ENCODE data around the gene NXPH4. TPM values are rescaled to one million over a fixed set of nuclear protein-coding genes. Genes with fewer than 3 reads are reported as not detected.

Gene NXPH4
- total RNA-seq, 6 experiments from 2014 or later: 0.87 to 1.5 (median 1.2) TPM; not detected in 3

DNA sequence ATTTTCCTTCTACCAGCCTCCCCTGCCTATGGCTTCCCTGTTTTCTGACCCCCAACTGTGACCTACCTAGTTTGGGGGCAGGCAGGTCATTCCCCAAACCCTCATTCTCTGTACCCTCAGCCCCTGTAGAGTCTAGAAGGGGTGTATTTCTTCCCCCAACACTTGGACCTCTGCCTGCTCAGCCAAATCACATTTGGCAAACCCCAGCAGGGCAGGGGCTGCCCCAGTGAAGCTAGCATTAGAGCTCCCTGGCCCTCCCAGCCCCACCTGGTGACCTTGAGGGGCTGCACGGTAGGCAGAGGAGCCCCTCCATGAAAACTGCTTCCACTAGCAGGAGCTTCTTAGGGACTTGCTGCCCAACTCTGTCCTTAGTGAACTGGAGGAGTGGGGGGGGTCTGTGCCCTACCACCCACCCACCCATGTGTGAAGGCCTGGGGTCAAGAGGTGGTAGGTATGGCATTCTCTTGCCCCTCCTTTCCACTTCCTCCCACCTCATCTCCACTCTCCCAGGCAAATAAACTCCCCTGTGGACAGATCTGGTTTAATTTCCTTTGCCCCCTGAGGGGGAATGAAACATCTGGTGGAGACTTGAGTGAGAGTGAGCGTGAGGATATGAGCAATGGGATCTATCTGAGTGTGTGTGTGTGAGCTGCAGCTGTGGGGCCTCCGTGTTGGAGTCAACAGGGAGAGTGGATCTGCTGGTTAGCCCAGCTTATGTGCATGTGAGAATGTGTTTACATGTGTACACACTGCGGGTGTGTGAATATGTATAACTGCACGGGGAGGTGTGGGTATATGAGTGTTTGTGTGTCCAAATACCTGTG is 1.6 kb downstream of the NXPH4 start:
- ATAC-seq (no peak), DNase-seq (no peak)
- peaks cover 0 to 14% (median 0%) of the 10 kb centered on the region in 4 donors for H3K4me1 ChIP-seq
- no peak overlapping the region for H3K27ac ChIP-seq
- H3K4me3 ChIP-seq: no peak overlapping the region
- TF ChIP-seq POLR2A (IDR thresholded peaks at IDR 0.05): no peak
- peaks cover 0 to 7% of the 10 kb centered on the region in 2 donors for H3K27me3 ChIP-seq
- H3K36me3 ChIP-seq: no peaks in the 10 kb centered on the region
- WGBS (ENCODE audit: insufficient coverage, low coverage, low lambda C conversion rate, missing lambda C conversion rate): 62% methylated on average over 2 of the region's 5 CpGs
- intact Hi-C loops (cut with DNase I): no loop called here
- H3K9me3 ChIP-seq: no peaks in the 10 kb centered on the region

DNA sequence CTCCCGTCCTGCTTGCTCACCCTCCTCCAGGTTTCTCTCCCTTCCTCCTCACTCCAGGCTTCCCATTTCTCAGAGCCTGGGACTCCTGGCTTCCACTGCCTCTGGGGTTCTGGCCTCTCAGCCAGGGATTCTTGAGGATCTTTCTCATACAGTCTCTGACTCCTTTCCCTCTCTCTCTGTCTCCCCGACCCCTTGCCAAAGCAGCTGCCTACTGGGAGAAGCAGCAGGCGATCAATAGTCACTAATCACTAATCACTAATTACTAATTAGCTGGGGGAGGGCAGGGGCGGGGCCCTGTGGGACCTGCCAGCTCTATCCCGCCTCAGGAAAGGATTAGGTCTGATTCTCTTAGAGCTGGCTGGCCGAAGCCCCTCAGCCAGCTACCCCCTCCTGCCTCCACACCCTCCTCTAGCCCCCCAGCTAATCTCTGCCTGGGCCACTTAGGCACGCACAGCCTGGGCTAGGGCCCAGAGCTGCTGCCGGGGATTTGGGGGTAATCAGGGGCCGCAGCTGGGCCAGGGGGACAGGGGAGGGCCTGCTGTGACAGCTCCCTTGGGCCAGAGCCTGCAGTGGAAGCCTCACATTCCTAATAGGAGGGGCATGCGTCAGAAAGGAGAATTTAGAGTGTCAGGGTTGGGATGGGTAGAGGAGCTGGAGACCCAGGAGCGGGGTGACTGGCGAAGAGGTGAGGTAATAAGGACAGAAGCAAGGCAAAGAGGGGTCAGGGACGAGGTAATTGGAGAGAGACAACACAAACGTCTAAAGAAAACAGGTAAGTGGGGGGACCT is 2.8 kb downstream of the NXPH4 start:
- H3K9me3 ChIP-seq: no peaks in the 10 kb centered on the region
- peaks cover 0 to 13% of the 10 kb centered on the region in 2 donors for H3K27me3 ChIP-seq
- DNase-seq (no peak), ATAC-seq (no peak)
- H3K4me1 ChIP-seq: peaks cover 0 to 14% (median 0%) of the 10 kb centered on the region in 4 donors
- H3K4me3 ChIP-seq: no peak overlapping the region
- H3K36me3 ChIP-seq: no peaks in the 10 kb centered on the region
- 45% methylated on average over 10 of the region's 14 CpGs for WGBS (ENCODE audit: insufficient coverage, low coverage, low lambda C conversion rate, missing lambda C conversion rate)
- intact Hi-C loops (cut with DNase I): no loop called here
- no peak for TF ChIP-seq POLR2A (IDR thresholded peaks at IDR 0.05)
- TF ChIP-seq, protein P1, sequence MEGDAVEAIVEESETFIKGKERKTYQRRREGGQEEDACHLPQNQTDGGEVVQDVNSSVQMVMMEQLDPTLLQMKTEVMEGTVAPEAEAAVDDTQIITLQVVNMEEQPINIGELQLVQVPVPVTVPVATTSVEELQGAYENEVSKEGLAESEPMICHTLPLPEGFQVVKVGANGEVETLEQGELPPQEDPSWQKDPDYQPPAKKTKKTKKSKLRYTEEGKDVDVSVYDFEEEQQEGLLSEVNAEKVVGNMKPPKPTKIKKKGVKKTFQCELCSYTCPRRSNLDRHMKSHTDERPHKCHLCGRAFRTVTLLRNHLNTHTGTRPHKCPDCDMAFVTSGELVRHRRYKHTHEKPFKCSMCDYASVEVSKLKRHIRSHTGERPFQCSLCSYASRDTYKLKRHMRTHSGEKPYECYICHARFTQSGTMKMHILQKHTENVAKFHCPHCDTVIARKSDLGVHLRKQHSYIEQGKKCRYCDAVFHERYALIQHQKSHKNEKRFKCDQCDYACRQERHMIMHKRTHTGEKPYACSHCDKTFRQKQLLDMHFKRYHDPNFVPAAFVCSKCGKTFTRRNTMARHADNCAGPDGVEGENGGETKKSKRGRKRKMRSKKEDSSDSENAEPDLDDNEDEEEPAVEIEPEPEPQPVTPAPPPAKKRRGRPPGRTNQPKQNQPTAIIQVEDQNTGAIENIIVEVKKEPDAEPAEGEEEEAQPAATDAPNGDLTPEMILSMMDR (IDR thresholded peaks at IDR 0.05): no peak
- H3K27ac ChIP-seq: no peak overlapping the region

DNA sequence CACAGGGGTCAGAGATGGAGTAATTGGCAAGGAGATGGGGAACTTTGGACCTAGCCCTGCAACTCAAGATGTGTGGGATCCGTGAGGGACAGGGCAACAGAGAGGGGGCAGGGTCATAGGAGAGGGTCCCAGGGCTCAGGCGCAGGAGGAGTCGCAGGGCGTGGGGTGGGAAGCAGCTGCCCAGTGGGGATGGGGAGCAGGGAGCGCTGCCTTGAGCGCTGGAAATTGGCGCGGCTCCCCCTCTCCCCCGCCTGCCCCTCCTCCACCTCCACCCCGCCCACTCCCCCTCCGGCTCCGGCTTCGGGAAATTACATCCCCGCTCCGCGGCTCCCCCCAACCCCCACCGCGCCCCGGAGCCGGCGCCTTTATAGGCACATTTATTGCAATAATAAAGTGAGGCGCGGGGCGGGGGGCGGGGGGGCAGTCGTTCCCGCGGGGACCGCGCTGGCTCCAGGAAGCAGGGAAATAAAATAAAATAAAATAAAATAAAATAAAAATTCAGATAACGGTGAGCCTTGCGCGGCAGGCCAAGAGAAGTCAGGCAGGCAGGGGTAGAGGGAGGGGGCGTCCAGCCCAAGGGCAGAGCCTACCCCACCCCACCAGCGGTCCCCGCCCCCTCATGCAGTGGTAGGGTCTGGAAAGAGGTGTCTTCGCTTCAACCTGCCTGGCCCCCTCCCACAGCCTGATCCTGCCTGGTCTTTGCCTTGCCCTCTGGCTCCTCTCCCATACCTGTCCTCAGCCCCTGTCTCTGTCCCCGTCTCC is 3.6 kb downstream of the NXPH4 start:
- Histone ChIP-seq H3K36me3 (no peaks in the 10 kb centered on the region), H3K27me3 (peaks cover 0 to 17% of the 10 kb centered on the region in 2 donors), H3K9me3 (no peaks in the 10 kb centered on the region), H3K4me3 (no peak overlapping the region), H3K4me1 (peaks cover 0 to 14% (median 0%) of the 10 kb centered on the region in 4 donors), H3K27ac (no peak overlapping the region)
- WGBS (ENCODE audit: insufficient coverage, low coverage, low lambda C conversion rate, missing lambda C conversion rate): 7% methylated on average over 28 of the region's 38 CpGs
- DNase-seq (no peak), ATAC-seq (no peak)
- intact Hi-C loops (cut with DNase I): no loop called here
- TF ChIP-seq POLR2A (IDR thresholded peaks at IDR 0.05): no peak
- TF ChIP-seq, protein P1 (IDR thresholded peaks at IDR 0.05): no peak

DNA sequence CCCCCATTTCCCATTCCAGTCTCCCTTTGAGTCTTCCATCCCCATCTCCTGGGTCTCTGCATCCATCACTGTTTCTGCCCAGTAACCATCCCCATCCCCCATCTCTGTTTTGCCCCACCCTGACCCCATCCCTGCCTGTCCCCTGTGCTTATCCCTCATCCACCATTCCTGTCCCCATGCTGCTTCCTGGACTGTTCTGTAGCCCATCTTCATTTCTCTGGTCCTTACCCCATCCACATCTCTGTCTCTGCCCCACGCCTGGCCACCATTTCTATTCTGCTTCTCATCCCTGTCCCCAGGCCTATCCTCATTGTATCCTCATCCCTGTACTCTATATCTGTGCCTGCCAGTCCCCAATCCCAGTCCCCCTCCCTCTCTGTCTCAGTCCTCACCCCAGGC is 4.2 kb downstream of the NXPH4 start:
- DNase-seq (no peak), ATAC-seq (no peak)
- no peaks in the 10 kb centered on the region for H3K36me3 ChIP-seq
- TF ChIP-seq POLR2A (IDR thresholded peaks at IDR 0.05): no peak
- TF ChIP-seq, protein P1 (IDR thresholded peaks at IDR 0.05): no peak
- 44% methylated on average over 1 of the region's 1 CpG for WGBS (ENCODE audit: insufficient coverage, low coverage, low lambda C conversion rate, missing lambda C conversion rate)
- intact Hi-C loops (cut with DNase I): no loop called here
- H3K9me3 ChIP-seq: no peaks in the 10 kb centered on the region
- no peak overlapping the region for H3K27ac ChIP-seq
- no peak overlapping the region for H3K4me3 ChIP-seq
- peaks cover 0 to 23% of the 10 kb centered on the region in 2 donors for H3K27me3 ChIP-seq
- peaks cover 0 to 14% (median 0%) of the 10 kb centered on the region in 4 donors for H3K4me1 ChIP-seq

All from right lobe of liver (tissue), 6 donors.